Erythroblast (primary cell): ENCODE results near the gene PBLD.

Source experiments
- GATA1 ChIP-seq: IDR thresholded peaks from 2 replicates; pipeline ENCODE4 v1.6.1; 2011; ENCODE audit warnings: low read depth, mild to moderate bottlenecking, control low read depth, low read length, moderate library complexity
- POLR2A ChIP-seq: IDR thresholded peaks from 2 replicates; pipeline ENCODE4 v1.6.1; 2011; ENCODE audit warnings: mild to moderate bottlenecking, low read length

- TF ChIP-seq POLR2A (no peak), GATA1 (no peak)
Observed at GRCh38 chr10:68365611-68366010, 32.9 kb upstream of the PBLD start.
